ENCODE results near the gene PTPRM. TPM values are rescaled to one million over a fixed set of nuclear protein-coding genes. Genes with fewer than 3 reads are reported as not detected.
A peak's percentile ranks its signal among the peaks of the same experiment; 100 is the strongest.

PTPRM gene
- total and polyA plus RNA-seq, 2 experiments from 2014 or later, result 30.9 to 62.8 TPM

GRCh38 chr18:8207996-8208395 is 640.9 kb downstream of the PTPRM start:
- Histone ChIP-seq H3K36me3 (ENCODE audit: low read depth) (no peaks in the 10 kb centered on the region), H3K4me1 (ENCODE audit: insufficient read depth) (no peaks in the 10 kb centered on the region), H3K27ac (no peak overlapping the region), H3K4me2 (ENCODE audit: unreplicated experiment) (no peak overlapping the region), H3K9ac (no peak overlapping the region), H3K79me2 (ENCODE audit: insufficient read depth) (no peaks in the 10 kb centered on the region), H3K9me3 (ENCODE audit: low read depth) (no peaks in the 10 kb centered on the region), H3F3A (ENCODE audit: insufficient read depth) (no peaks in the 10 kb centered on the region), H3K9me2 (ENCODE audit: insufficient read depth) (no peaks in the 10 kb centered on the region), H4K20me1 (ENCODE audit: insufficient read depth) (no peaks in the 10 kb centered on the region), H3K4me3 (no peak overlapping the region), H3K27me3 (replicated peaks; ENCODE audit: insufficient read depth) (no peaks in the 10 kb centered on the region), H2AFZ (no peak overlapping the region)
- DNase-seq, result no peak
- in situ Hi-C loops (cut with MboI), result no loop called here
- TF ChIP-seq EZH2 (IDR thresholded peaks at IDR 0.05; ENCODE audit: insufficient read depth, poor library complexity, severe bottlenecking), result no peak
- no peak for TF ChIP-seq EZH2phosphoT487 (IDR thresholded peaks at IDR 0.05; ENCODE audit: insufficient read depth, low read depth)
- WGBS, 2 experiments (ENCODE audit: low coverage in 1 of 2, low lambda C conversion rate in 2 of 2, missing lambda C conversion rate in 2 of 2), result 96 to 100% methylated on average over 5 of the region's 5 CpGs

GRCh38 chr18:8208716-8209115 is 641.6 kb downstream of the PTPRM start:
- TF ChIP-seq EZH2phosphoT487 (IDR thresholded peaks at IDR 0.05; ENCODE audit: insufficient read depth, low read depth), result no peak
- TF ChIP-seq EZH2 (IDR thresholded peaks at IDR 0.05; ENCODE audit: insufficient read depth, poor library complexity, severe bottlenecking), result no peak
- no peak overlapping the region for H3K9ac ChIP-seq
- H4K20me1 ChIP-seq (ENCODE audit: insufficient read depth), result no peaks in the 10 kb centered on the region
- no peak overlapping the region for H3K27ac ChIP-seq
- no peaks in the 10 kb centered on the region for H3K36me3 ChIP-seq (ENCODE audit: low read depth)
- WGBS, 2 experiments (ENCODE audit: low coverage in 1 of 2, low lambda C conversion rate in 2 of 2, missing lambda C conversion rate in 2 of 2), result 65 to 71% methylated on average over 6 of the region's 6 CpGs
- H3K27me3 ChIP-seq (replicated peaks; ENCODE audit: insufficient read depth), result no peaks in the 10 kb centered on the region
- no peak overlapping the region for H3K4me3 ChIP-seq
- no peak overlapping the region for H3K4me2 ChIP-seq (ENCODE audit: unreplicated experiment)
- no peak for DNase-seq
- no peaks in the 10 kb centered on the region for H3K79me2 ChIP-seq (ENCODE audit: insufficient read depth)
- no peaks in the 10 kb centered on the region for H3K9me3 ChIP-seq (ENCODE audit: low read depth)
- in situ Hi-C loops (cut with MboI), result no loop called here
- no peaks in the 10 kb centered on the region for H3F3A ChIP-seq (ENCODE audit: insufficient read depth)
- H3K9me2 ChIP-seq (ENCODE audit: insufficient read depth), result no peaks in the 10 kb centered on the region
- no peak overlapping the region for H2AFZ ChIP-seq
- no peaks in the 10 kb centered on the region for H3K4me1 ChIP-seq (ENCODE audit: insufficient read depth)

GRCh38 chr18:8212896-8213780 is 646.0 kb downstream of the PTPRM start:
- H3K4me1 ChIP-seq (ENCODE audit: insufficient read depth), result no peaks in the 10 kb centered on the region
- H3K9ac ChIP-seq, result no peak overlapping the region
- H3K36me3 ChIP-seq (ENCODE audit: low read depth), result no peaks in the 10 kb centered on the region
- H3K4me2 ChIP-seq (ENCODE audit: unreplicated experiment), result no peak overlapping the region
- peak; percentile 6 for DNase-seq
- no peak overlapping the region for H2AFZ ChIP-seq
- H3K4me3 ChIP-seq, result no peak overlapping the region
- H3K9me2 ChIP-seq (ENCODE audit: insufficient read depth), result no peaks in the 10 kb centered on the region
- H3K79me2 ChIP-seq (ENCODE audit: insufficient read depth), result no peaks in the 10 kb centered on the region
- H3K9me3 ChIP-seq (ENCODE audit: low read depth), result no peaks in the 10 kb centered on the region
- 83 to 85% methylated on average over 8 of the region's 8 CpGs for WGBS, 2 experiments (ENCODE audit: low coverage in 1 of 2, low lambda C conversion rate in 2 of 2, missing lambda C conversion rate in 2 of 2)
- no peak overlapping the region for H3K27ac ChIP-seq
- no peaks in the 10 kb centered on the region for H3K27me3 ChIP-seq (replicated peaks; ENCODE audit: insufficient read depth)
- H3F3A ChIP-seq (ENCODE audit: insufficient read depth), result no peaks in the 10 kb centered on the region
- no peaks in the 10 kb centered on the region for H4K20me1 ChIP-seq (ENCODE audit: insufficient read depth)
- TF ChIP-seq EZH2 (IDR thresholded peaks at IDR 0.05; ENCODE audit: insufficient read depth, poor library complexity, severe bottlenecking), result no peak
- no peak for TF ChIP-seq EZH2phosphoT487 (IDR thresholded peaks at IDR 0.05; ENCODE audit: insufficient read depth, low read depth)
- in situ Hi-C loops (cut with MboI), result no loop called here

- no peak for DNase-seq
- in situ Hi-C loops (cut with MboI), result no loop called here
- 61 to 85% methylated on average over 2 of the region's 2 CpGs for WGBS, 2 experiments (ENCODE audit: low coverage in 1 of 2, low lambda C conversion rate in 2 of 2, missing lambda C conversion rate in 2 of 2)
- H3K27ac ChIP-seq, result no peak overlapping the region
- H3K9ac ChIP-seq, result no peak overlapping the region
- H3K4me3 ChIP-seq, result no peak overlapping the region
- H3K4me1 ChIP-seq (ENCODE audit: insufficient read depth), result no peaks in the 10 kb centered on the region; the same call in 1 of the 2 replicates
- H3K9me2 ChIP-seq (ENCODE audit: insufficient read depth), result no peaks in the 10 kb centered on the region
- TF ChIP-seq EZH2 (IDR thresholded peaks at IDR 0.05; ENCODE audit: insufficient read depth, poor library complexity, severe bottlenecking), result no peak
- no peak for TF ChIP-seq EZH2phosphoT487 (IDR thresholded peaks at IDR 0.05; ENCODE audit: insufficient read depth, low read depth)
- H3K79me2 ChIP-seq (ENCODE audit: insufficient read depth), result no peaks in the 10 kb centered on the region
- H3K9me3 ChIP-seq (ENCODE audit: low read depth), result no peaks in the 10 kb centered on the region
- H3K36me3 ChIP-seq (ENCODE audit: low read depth), result no peaks in the 10 kb centered on the region
- no peak overlapping the region for H2AFZ ChIP-seq
- H4K20me1 ChIP-seq (ENCODE audit: insufficient read depth), result no peaks in the 10 kb centered on the region
- no peaks in the 10 kb centered on the region for H3K27me3 ChIP-seq (replicated peaks; ENCODE audit: insufficient read depth)
- no peak overlapping the region for H3K4me2 ChIP-seq (ENCODE audit: unreplicated experiment)
- no peaks in the 10 kb centered on the region for H3F3A ChIP-seq (ENCODE audit: insufficient read depth)
Observed at GRCh38 chr18:8215741-8216140, 648.6 kb downstream of the PTPRM start.
